ENCODE results near the gene AGFG2. TPM values are rescaled to one million over a fixed set of nuclear protein-coding genes. Genes with fewer than 3 reads are reported as not detected.

The AGFG2 gene
- total and polyA plus RNA-seq, 4 donors, result 37.2 to 48.8 (median 42.3) TPM

DNA sequence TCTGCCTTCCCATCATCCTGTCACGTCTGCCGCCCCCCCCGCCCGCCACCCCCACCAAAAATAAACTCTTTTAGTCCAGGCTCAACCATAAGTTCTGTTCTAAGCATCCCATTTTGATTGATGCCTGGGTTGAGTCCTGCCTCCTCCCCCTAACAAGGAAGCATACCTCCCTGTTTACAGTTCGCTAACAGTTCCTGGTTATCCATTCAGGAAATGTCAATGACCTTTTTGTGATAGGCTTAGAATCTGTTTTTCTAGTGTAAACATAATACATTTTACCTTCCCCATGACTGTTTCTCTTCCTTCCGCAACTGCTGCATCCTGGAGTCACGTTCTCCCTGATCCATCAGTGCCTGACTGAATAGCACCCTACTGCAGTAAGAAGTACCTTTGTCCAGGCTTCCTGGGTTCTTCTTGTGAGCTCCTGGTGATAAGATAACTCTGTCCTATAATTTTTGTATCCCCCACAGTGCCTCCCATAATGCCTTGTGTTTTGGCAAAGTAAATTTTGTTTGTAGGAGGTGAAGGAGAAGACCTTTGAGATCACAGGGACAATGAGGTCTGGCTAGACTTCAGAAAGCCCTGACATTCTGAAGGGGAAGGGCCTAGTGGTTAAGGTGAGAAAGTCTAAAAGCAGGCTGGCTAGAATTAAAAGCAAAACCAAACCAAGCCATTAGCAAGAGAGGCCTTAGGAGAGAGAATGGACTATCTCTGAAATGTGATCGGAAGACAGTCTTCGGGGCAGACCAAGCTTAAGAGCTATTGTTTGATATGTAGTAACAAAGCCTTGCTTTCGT lies 7.3 kb downstream of the AGFG2 start:
- WGBS, result 16% methylated on average over 10 of the region's 10 CpGs
- peak overlapping the region in 2 of 3 donors; percentile 9 to 10 for H3K4me3 ChIP-seq (ENCODE audit: low read depth in 1 of 3, low read length in 3 of 3)
- peak in 1 of 2 donors; percentile 48 for TF ChIP-seq GABPA (IDR thresholded peaks at IDR 0.05 in 1 of 2, conservative IDR thresholded peaks at IDR 0.05 in 1 of 2)
- TF ChIP-seq JUND (IDR thresholded peaks at IDR 0.05), result no peak
- TF ChIP-seq FOXA2 (IDR thresholded peaks at IDR 0.05), result peak; percentile 91
- TF ChIP-seq CTCF (IDR thresholded peaks at IDR 0.05; ENCODE audit: low read depth, low read length, missing input control), result no peak
- peak; percentile 84 for TF ChIP-seq SP1 (IDR thresholded peaks at IDR 0.05)
- TF ChIP-seq FOXA1 (IDR thresholded peaks at IDR 0.05), result peak; percentile 86
- TF ChIP-seq, protein P1, sequence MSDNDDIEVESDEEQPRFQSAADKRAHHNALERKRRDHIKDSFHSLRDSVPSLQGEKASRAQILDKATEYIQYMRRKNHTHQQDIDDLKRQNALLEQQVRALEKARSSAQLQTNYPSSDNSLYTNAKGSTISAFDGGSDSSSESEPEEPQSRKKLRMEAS (IDR thresholded peaks at IDR 0.05), result peak; percentile 91
- TF ChIP-seq HNF4A (conservative IDR thresholded peaks at IDR 0.05), result peak; percentile 55 to 61
- TF ChIP-seq ATF3 (IDR thresholded peaks at IDR 0.05), result no peak
- TF ChIP-seq HNF4G (IDR thresholded peaks at IDR 0.05), result no peak
- peak; percentile 35 for TF ChIP-seq REST (IDR thresholded peaks at IDR 0.05)
- no peak for TF ChIP-seq TAF1 (conservative IDR thresholded peaks at IDR 0.05)
- peak; percentile 89 to 92 for TF ChIP-seq RXRA (IDR thresholded peaks at IDR 0.05)
- peak; percentile 53 for TF ChIP-seq YY1 (IDR thresholded peaks at IDR 0.05)
- no peak for TF ChIP-seq RAD21 (IDR thresholded peaks at IDR 0.05)
- TF ChIP-seq NR2F2 (IDR thresholded peaks at IDR 0.05), result peak; percentile 80
- peak; percentile 60 to 87 for TF ChIP-seq EGR1 (IDR thresholded peaks at IDR 0.05; ENCODE audit: low read depth in 2 of 2)
- TF ChIP-seq ZBTB33 (IDR thresholded peaks at IDR 0.05), result peak; percentile 54
- H3K36me3 ChIP-seq (ENCODE audit: control insufficient read depth in 4 of 4, insufficient read depth in 3 of 4, low read depth in 1 of 4, low read length in 3 of 4), result peaks cover 0 to 15% (median 5%) of the 10 kb centered on the region in 4 donors
- peak overlapping the region; percentile 89 to 92 for H3K27ac ChIP-seq (ENCODE audit: low read depth in 1 of 2, low read length in 2 of 2)
- no peaks in the 10 kb centered on the region for H3K9me3 ChIP-seq (ENCODE audit: control insufficient read depth in 4 of 4, low read length in 3 of 4)
- H3K27me3 ChIP-seq (ENCODE audit: control insufficient read depth in 4 of 4, insufficient read depth in 4 of 4, low read length in 3 of 4), result no peaks in the 10 kb centered on the region
- H3K4me1 ChIP-seq (ENCODE audit: control insufficient read depth in 4 of 4, insufficient read depth in 4 of 4, low read length in 3 of 4), result peaks cover 18 to 74% (median 63%) of the 10 kb centered on the region in 4 donors
- DNase-seq (ENCODE audit: low spot score), result no peak
- peak overlapping the region; percentile 49 to 95 for H3K9ac ChIP-seq (ENCODE audit: low read depth in 1 of 2, low read length in 2 of 2)

All from liver (tissue), 9 donors.